ENCODE results near the gene LRRC8A.
"Not testable (repeated sequence)": the region's sequence is repeated elsewhere in the genome, so short reads cannot be mapped to it uniquely, and the experiment has no call there.

LRRC8A gene

GRCh38 chr9:128881884-128882676 is at the start of gene LRRC8A, which contains the start of gene KYAT1:
Gene LRRC8A (plus strand): TSS chr9:128882133. CDS start chr9:128907165, 25,032 bp downstream.
Gene KYAT1 (minus strand): TSS chr9:128881950. CDS start chr9:128845405, 36,545 bp downstream.
- DNase-seq = peak; percentile 96

- no peak for DNase-seq
Observed at GRCh38 chr9:128833696-128834095, 48.2 kb upstream of the LRRC8A start.

- DNase-seq = no peak
Observed at GRCh38 chr9:128835246-128836210, 46.4 kb upstream of the LRRC8A start.

GRCh38 chr9:128836509-128837145 is 45.3 kb upstream of the LRRC8A start:
- no peak for DNase-seq

GRCh38 chr9:128838338-128838737 is 43.6 kb upstream of the LRRC8A start:
- no peak for DNase-seq

GRCh38 chr9:128840524-128840923 is 41.4 kb upstream of the LRRC8A start:
- DNase-seq = no peak

- no peak for DNase-seq
Observed at GRCh38 chr9:128841694-128842492, 40.0 kb upstream of the LRRC8A start.

- not testable (repeated sequence) for DNase-seq
Observed at GRCh38 chr9:128843171-128843570, 38.8 kb upstream of the LRRC8A start.

GRCh38 chr9:128845186-128845931 is 36.6 kb upstream of the LRRC8A start:
- DNase-seq = no peak

- DNase-seq = no peak
Observed at GRCh38 chr9:128846680-128847030, 35.3 kb upstream of the LRRC8A start.

GRCh38 chr9:128847803-128848202 is 34.1 kb upstream of the LRRC8A start:
- DNase-seq = no peak

- DNase-seq = not testable (repeated sequence)
Observed at GRCh38 chr9:128851024-128851423, 30.9 kb upstream of the LRRC8A start.

GRCh38 chr9:128851779-128852600 is 29.9 kb upstream of the LRRC8A start:
- DNase-seq = not testable (repeated sequence)

- DNase-seq = not testable (repeated sequence)
Observed at GRCh38 chr9:128852646-128853045, 29.3 kb upstream of the LRRC8A start.

- DNase-seq = not testable (repeated sequence)
Observed at GRCh38 chr9:128854454-128854853, 27.5 kb upstream of the LRRC8A start.

GRCh38 chr9:128858476-128858875 is 23.5 kb upstream of the LRRC8A start:
- not testable (repeated sequence) for DNase-seq

- DNase-seq = no peak
Observed at GRCh38 chr9:128860937-128861336, 21.0 kb upstream of the LRRC8A start.

GRCh38 chr9:128861501-128861900 is 20.4 kb upstream of the LRRC8A start:
- DNase-seq = no peak

- DNase-seq = no peak
Observed at GRCh38 chr9:128862401-128862851, 19.5 kb upstream of the LRRC8A start.

- peak; percentile 75 for DNase-seq
Observed at GRCh38 chr9:128863647-128864046, 18.3 kb upstream of the LRRC8A start.

All from CD4-positive, alpha-beta T cell treated with Interferon gamma for 1 hour (primary cell).